HEK293 (cell line): ENCODE results near the gene CACNA2D1.

Experiments
- CTCF ChIP-seq: fragments of 450-650 bp; formaldehyde crosslinking; IDR thresholded peaks from 2 replicates; pipeline ENCODE4 v1.5.1; 2016; ENCODE audit warnings: missing biosample characterization, missing genetic modification characterization
- KLF10 ChIP-seq: fragments of 450-650 bp; IDR thresholded peaks from 2 replicates; pipeline ENCODE4 v1.5.1; 2018; ENCODE audit warnings: missing biosample characterization, mild to moderate bottlenecking, missing genetic modification characterization
- REST ChIP-seq: fragments of 450-650 bp; formaldehyde crosslinking; IDR thresholded peaks from 2 replicates; pipeline ENCODE4 v1.5.1; 2016; ENCODE audit warnings: missing biosample characterization, missing genetic modification characterization
- YY1 ChIP-seq: fragments of 450-650 bp; formaldehyde crosslinking; IDR thresholded peaks from 2 replicates; pipeline ENCODE4 v1.5.1; 2018; ENCODE audit warnings: missing biosample characterization, missing genetic modification characterization
- ZBTB49 ChIP-seq: fragments of 450-650 bp; formaldehyde crosslinking; IDR thresholded peaks from 2 replicates; pipeline ENCODE4 v1.5.1; 2016; ENCODE audit warnings: missing biosample characterization, missing genetic modification characterization, low read depth
- ZNF239 ChIP-seq: fragments of 450-650 bp; formaldehyde crosslinking; IDR thresholded peaks from 2 replicates; pipeline ENCODE4 v1.5.1; 2016; ENCODE audit warnings: missing biosample characterization, missing genetic modification characterization
- ZNF274 ChIP-seq, 2 experiments: fragments of 200-500 bp in 1 of 2; fragments of 450-650 bp in 1 of 2; sonication (Bioruptor generic) in 1 of 2; formaldehyde crosslinking in 1 of 2; IDR thresholded peaks; 2 replicates each; pipeline versions ENCODE4 v1.5.1 to v1.6.1; 2014 to 2016; ENCODE audit warnings: borderline replicate concordance in 1 of 2, inconsistent platforms in 1 of 2, low read length in 1 of 2, missing biosample characterization in 1 of 2, missing genetic modification characterization in 1 of 2
- ZNF514 ChIP-seq: fragments of 450-650 bp; formaldehyde crosslinking; IDR thresholded peaks from 2 replicates; pipeline ENCODE4 v1.5.1; 2016; ENCODE audit warnings: missing biosample characterization, missing genetic modification characterization
- ZNF629 ChIP-seq: fragments of 450-650 bp; formaldehyde crosslinking; IDR thresholded peaks from 2 replicates; pipeline ENCODE4 v1.5.1; 2017; ENCODE audit warnings: missing biosample characterization, missing genetic modification characterization
- TF ChIP-seq, protein P1 (sequence below): fragments of 450-650 bp; formaldehyde crosslinking; IDR thresholded peaks from 2 replicates; pipeline ENCODE4 v1.5.1; 2016; ENCODE audit warnings: missing biosample characterization, missing genetic modification characterization, low read depth
- TF ChIP-seq, protein P2 (sequence below): fragments of 450-650 bp; IDR thresholded peaks from 2 replicates; pipeline ENCODE4 v1.5.1; 2018; ENCODE audit warnings: missing biosample characterization, missing genetic modification characterization

DNA sequence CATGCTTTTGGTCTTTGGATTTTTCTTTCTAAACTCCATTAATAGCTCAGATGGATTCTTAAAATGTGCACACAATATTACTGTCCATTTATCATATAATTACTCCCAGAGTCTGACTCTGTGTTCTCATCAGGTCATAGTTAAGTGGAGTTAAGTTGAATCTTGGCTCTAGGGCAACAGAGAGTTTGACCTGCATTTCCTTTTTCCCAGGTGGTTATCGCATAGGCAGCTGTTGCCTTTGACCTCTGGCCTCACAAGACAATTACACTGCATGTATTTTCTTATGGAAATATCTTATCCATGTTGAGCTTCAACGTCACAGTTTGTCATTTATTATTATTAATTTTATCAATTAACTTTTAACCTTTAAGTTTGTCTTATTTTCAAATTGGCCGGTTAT lies 436.3 kb downstream of the CACNA2D1 start:
- TF ChIP-seq ZNF239, result no peak
- TF ChIP-seq CTCF (tag by site-specific recombination), result no peak
- TF ChIP-seq ZNF629 (tag by site-specific recombination), result no peak
- TF ChIP-seq KLF10 (tag by site-specific recombination), result no peak
- no peak for TF ChIP-seq ZBTB49 (tag by site-specific recombination)
- no peak for TF ChIP-seq ZNF274 (IDR thresholded peaks at IDR 0.05; ENCODE audit: low read length)
- no peak for TF ChIP-seq ZNF274 (tag by site-specific recombination; IDR thresholded peaks at IDR 0.05; ENCODE audit: borderline replicate concordance)
- TF ChIP-seq, protein P1, sequence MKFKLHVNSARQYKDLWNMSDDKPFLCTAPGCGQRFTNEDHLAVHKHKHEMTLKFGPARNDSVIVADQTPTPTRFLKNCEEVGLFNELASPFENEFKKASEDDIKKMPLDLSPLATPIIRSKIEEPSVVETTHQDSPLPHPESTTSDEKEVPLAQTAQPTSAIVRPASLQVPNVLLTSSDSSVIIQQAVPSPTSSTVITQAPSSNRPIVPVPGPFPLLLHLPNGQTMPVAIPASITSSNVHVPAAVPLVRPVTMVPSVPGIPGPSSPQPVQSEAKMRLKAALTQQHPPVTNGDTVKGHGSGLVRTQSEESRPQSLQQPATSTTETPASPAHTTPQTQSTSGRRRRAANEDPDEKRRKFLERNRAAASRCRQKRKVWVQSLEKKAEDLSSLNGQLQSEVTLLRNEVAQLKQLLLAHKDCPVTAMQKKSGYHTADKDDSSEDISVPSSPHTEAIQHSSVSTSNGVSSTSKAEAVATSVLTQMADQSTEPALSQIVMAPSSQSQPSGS (tag by site-specific recombination), result no peak
- TF ChIP-seq YY1, result no peak
- no peak for TF ChIP-seq ZNF514 (tag by site-specific recombination)
- TF ChIP-seq REST (tag by site-specific recombination), result no peak
- TF ChIP-seq, protein P2, sequence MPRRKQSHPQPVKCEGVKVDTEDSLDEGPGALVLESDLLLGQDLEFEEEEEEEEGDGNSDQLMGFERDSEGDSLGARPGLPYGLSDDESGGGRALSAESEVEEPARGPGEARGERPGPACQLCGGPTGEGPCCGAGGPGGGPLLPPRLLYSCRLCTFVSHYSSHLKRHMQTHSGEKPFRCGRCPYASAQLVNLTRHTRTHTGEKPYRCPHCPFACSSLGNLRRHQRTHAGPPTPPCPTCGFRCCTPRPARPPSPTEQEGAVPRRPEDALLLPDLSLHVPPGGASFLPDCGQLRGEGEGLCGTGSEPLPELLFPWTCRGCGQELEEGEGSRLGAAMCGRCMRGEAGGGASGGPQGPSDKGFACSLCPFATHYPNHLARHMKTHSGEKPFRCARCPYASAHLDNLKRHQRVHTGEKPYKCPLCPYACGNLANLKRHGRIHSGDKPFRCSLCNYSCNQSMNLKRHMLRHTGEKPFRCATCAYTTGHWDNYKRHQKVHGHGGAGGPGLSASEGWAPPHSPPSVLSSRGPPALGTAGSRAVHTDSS (tag by site-specific recombination), result no peak
